A673 (cell line): ENCODE data around the gene RITA1. TPM values are rescaled to one million over a fixed set of nuclear protein-coding genes. Genes with fewer than 3 reads are reported as not detected.

Experiments
- BruUV-seq: library from RNA; stranded (reverse); fragments of 400-500 nt; replicated peaks from 2 replicates; lab custom pipeline; 2021; lab: Mats Ljungman, UMichigan
- CTCF ChIA-PET: fragments of 300-600 bp; sonication (Branson Sonifier 250); formaldehyde crosslinking; loops from one replicate; lab custom pipeline; 2022; ENCODE audit warnings: antibody characterized with exemption; lab: Charles Lee
- POLR2A ChIA-PET: fragments of 300-600 bp; sonication (Branson Sonifier 250); formaldehyde crosslinking; loops from one replicate; lab custom pipeline; 2022; ENCODE audit warnings: antibody characterized with exemption; ENCODE audit not compliant: low non-redundant PET; lab: Charles Lee
- DNase-seq: peaks from one replicate; pipeline ENCODE4 v3.0.0-alpha.2; 2015; ENCODE audit warnings: low spot score
- H3K27ac ChIP-seq: fragments of 200-600 bp; sonication (generic); 2 replicates; pipeline ENCODE4 v1.5.1; 2016; ENCODE audit warnings: mixed run types, low read depth, mild to moderate bottlenecking, mixed read lengths, antibody characterized with exemption, low read length; ENCODE audit not compliant: poor library complexity, severe bottlenecking
- H3K27me3 ChIP-seq: fragments of 200-600 bp; sonication (generic); replicated peaks from 2 replicates; pipeline ENCODE4 v1.6.1; 2017; ENCODE audit warnings: mixed run types, low read depth, mild to moderate bottlenecking, mixed read lengths, antibody characterized with exemption, low read length; ENCODE audit not compliant: insufficient read depth, poor library complexity
- H3K36me3 ChIP-seq: fragments of 200-600 bp; sonication (generic); 2 replicates; pipeline ENCODE4 v1.6.1; 2016; ENCODE audit warnings: mixed run types, mild to moderate bottlenecking, mixed read lengths, antibody characterized with exemption, low read length; ENCODE audit not compliant: insufficient read depth, poor library complexity, severe bottlenecking
- H3K4me1 ChIP-seq: fragments of 200-600 bp; sonication (generic); 2 replicates; pipeline ENCODE4 v1.6.1; 2017; ENCODE audit warnings: mixed run types, mild to moderate bottlenecking, mixed read lengths, antibody characterized with exemption, low read length; ENCODE audit not compliant: insufficient read depth, poor library complexity, severe bottlenecking
- H3K4me3 ChIP-seq: fragments of 200-600 bp; sonication (generic); 2 replicates; pipeline ENCODE4 v1.5.1; 2016; ENCODE audit warnings: low read depth, mixed run types, mild to moderate bottlenecking, mixed read lengths, low read length; ENCODE audit not compliant: poor library complexity, severe bottlenecking
- H3K9me3 ChIP-seq: fragments of 200-600 bp; sonication (generic); 2 replicates; pipeline ENCODE4 v1.6.1; 2016; ENCODE audit warnings: mixed run types, low read depth, mild to moderate bottlenecking, mixed read lengths, antibody characterized with exemption, low read length; ENCODE audit not compliant: poor library complexity, severe bottlenecking
- EZH2 ChIP-seq: fragments of 200-600 bp; sonication (generic); IDR thresholded peaks from 2 replicates; pipeline ENCODE4 v1.6.1; 2017; ENCODE audit warnings: borderline replicate concordance, low read depth, mild to moderate bottlenecking, mixed read lengths, antibody characterized with exemption, low read length; ENCODE audit not compliant: poor library complexity, severe bottlenecking
- intact Hi-C: fragments of 100-400 bp; cut with micrococcal nuclease; formaldehyde crosslinking; loops from one replicate; pipeline ENCODE4 v1.10.0; 2022; ENCODE audit not compliant: unreplicated experiment
- total RNA-seq: library from RNA; stranded (reverse); gene quantifications from 2 replicates; pipeline ENCODE4 v1.2.3, GENCODE V29; 2021
- TF ChIP-seq, protein P1 (sequence below): fragments of 300-800, 200-600 bp; sonication (generic); conservative IDR thresholded peaks from 2 replicates; pipeline ENCODE4 v1.5.1; 2017; ENCODE audit warnings: low read depth, mild to moderate bottlenecking, antibody characterized with exemption, low read length, moderate library complexity, mixed read lengths

RITA1 gene
- total RNA-seq, 1 experiment from 2014 or later = 22.3 TPM

DNA sequence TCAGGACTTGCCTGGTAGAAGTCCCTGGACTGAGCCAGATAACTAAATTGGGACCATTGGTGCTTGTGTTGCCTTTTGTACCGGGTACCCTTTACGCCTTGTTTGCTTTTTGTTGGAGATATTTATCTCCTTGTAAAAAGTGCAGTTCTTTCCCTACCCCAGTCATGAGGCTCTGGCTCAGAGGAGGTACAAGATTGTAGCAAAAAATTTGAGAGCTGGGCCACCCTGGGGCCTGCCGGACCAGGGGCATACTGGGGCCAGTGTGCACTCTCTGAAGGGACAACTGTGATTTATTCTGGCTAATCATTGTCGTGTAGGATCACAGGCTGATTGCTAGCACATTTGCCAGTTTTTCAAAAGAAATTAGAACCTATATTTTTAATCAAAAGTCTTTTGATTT is 49.0 kb downstream of the RITA1 start:
- TF ChIP-seq EZH2 = no peak
- TF ChIP-seq, protein P1, sequence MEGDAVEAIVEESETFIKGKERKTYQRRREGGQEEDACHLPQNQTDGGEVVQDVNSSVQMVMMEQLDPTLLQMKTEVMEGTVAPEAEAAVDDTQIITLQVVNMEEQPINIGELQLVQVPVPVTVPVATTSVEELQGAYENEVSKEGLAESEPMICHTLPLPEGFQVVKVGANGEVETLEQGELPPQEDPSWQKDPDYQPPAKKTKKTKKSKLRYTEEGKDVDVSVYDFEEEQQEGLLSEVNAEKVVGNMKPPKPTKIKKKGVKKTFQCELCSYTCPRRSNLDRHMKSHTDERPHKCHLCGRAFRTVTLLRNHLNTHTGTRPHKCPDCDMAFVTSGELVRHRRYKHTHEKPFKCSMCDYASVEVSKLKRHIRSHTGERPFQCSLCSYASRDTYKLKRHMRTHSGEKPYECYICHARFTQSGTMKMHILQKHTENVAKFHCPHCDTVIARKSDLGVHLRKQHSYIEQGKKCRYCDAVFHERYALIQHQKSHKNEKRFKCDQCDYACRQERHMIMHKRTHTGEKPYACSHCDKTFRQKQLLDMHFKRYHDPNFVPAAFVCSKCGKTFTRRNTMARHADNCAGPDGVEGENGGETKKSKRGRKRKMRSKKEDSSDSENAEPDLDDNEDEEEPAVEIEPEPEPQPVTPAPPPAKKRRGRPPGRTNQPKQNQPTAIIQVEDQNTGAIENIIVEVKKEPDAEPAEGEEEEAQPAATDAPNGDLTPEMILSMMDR = no peak
- DNase-seq = no peak
- H3K36me3 ChIP-seq = peaks cover 14% of the 10 kb centered on the region
- POLR2A ChIA-PET = no interaction called here
- no peak overlapping the region for H3K4me3 ChIP-seq
- H3K4me1 ChIP-seq = peaks cover 16% of the 10 kb centered on the region
- H3K9me3 ChIP-seq = no peaks in the 10 kb centered on the region
- CTCF ChIA-PET = no interaction called here
- BruUV-seq = no TSS peak
- H3K27me3 ChIP-seq = no peaks in the 10 kb centered on the region
- intact Hi-C loops = no loop called here
- H3K27ac ChIP-seq = no peak overlapping the region

DNA sequence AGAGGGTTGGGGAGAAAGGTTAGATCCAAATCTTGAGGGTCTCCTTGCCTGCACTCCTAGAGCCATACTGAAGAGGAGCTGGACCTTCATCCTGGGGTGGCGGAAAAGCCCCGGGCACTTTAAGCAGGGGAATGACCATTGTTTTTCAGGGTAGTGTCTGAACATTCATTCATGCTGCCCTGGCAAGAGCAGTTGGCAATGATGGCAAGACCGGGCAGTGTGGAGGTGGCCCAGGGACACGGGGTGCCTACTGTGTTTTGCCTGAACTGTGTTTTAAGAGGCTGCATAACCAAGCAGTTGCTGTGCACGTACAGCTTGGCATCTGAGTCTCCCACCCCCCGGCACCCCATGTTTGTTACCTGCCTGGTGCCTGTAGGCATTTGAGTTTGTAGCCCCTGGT is 50.5 kb downstream of the RITA1 start:
- H3K27me3 ChIP-seq = no peaks in the 10 kb centered on the region
- no peaks in the 10 kb centered on the region for H3K9me3 ChIP-seq
- no peak for DNase-seq
- TF ChIP-seq, protein P1 = no peak
- TF ChIP-seq EZH2 = no peak
- intact Hi-C loops = no loop called here
- peaks cover 8% of the 10 kb centered on the region for H3K36me3 ChIP-seq
- ChIA-PET POLR2A (no interaction called here), CTCF (interaction anchor here (0.6 to 0.7 kb wide), 2 partner anchors 41 to 445 kb away, joined by 3 to 5 read pairs; no protein-coding TSS in a partner anchor)
- no peak overlapping the region for H3K4me3 ChIP-seq
- BruUV-seq = no TSS peak
- H3K4me1 ChIP-seq = peaks cover 23% of the 10 kb centered on the region
- H3K27ac ChIP-seq = no peak overlapping the region

DNA sequence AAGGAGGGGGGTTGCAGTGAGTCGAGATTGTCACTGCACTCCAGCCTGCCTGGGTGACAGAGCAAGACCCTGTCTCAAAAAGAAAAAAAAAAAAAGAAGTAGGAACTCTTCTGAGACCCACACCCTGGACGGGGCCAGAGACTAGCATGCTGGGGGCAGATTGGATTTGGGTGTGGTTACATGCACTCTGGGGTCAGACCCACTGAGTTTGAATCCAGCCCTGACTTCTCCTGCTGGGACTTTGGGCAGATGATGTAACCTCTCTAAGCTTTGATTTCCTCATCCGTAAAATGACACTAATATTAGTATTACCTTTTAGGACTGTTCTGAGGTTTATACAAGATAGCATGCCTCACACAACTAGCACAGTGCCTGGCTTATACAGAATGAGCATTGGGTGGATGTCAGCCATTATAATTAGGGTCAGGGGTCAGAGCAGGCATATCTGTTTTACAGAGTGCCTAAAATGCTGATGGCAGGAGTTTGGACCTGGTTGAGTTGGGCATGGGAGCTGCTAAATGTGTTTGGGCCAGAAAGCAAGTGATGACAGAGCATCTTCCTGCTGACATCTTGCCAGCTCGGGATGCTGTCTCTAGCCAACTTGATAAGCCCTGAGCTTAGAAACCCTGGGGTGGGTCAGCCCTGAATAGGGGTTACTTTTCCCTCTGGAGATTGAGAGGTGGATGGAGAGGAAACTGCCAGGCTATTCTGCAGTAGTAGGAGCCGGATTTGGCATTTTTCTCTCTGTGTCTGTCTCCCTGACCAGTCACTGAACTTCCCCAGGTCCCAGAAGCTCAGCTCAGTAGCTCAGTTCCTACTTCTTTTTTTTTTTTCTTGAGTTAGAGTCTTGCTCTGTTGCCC is 51.2 kb downstream of the RITA1 start:
- POLR2A ChIA-PET = no interaction called here

More for the DNA sequence above, 51.2 kb downstream of the RITA1 start:
- H3K27ac ChIP-seq = no peak overlapping the region
- no TSS peak for BruUV-seq
- no peaks in the 10 kb centered on the region for H3K9me3 ChIP-seq
- no peak for TF ChIP-seq EZH2
- TF ChIP-seq, protein P1 = no peak
- H3K36me3 ChIP-seq = peaks cover under 1% of the 10 kb centered on the region
- intact Hi-C loops = no loop called here
- H3K27me3 ChIP-seq = no peaks in the 10 kb centered on the region
- no peak for DNase-seq
- H3K4me1 ChIP-seq = peaks cover 29% of the 10 kb centered on the region
- CTCF ChIA-PET = interaction anchor here (0.7 kb wide), 1 partner anchor 42 kb away, joined by 5 read pairs; no protein-coding TSS in a partner anchor
- H3K4me3 ChIP-seq = no peak overlapping the region
